Calu3 (cell line): ENCODE measurements around the gene COX20. TPM values are rescaled to one million over a fixed set of nuclear protein-coding genes. Genes with fewer than 3 reads are reported as not detected.

Source experiments
- BruUV-seq: library from RNA; stranded (reverse); fragments of 400-500 nt; replicated peaks from 2 replicates; lab custom pipeline; 2021; lab: Mats Ljungman, UMichigan
- CTCF ChIA-PET: fragments of 300-600 bp; sonication (Branson Sonifier 250); formaldehyde crosslinking; loops from one replicate; lab custom pipeline; 2022; ENCODE audit warnings: antibody characterized with exemption; lab: Charles Lee
- DNase-seq: peaks from one replicate; pipeline ENCODE4 v3.0.0; 2022
- H3K27ac Mint-ChIP-seq: one replicate; pipeline ENCODE4 v1.8.0; 2022; ENCODE audit warnings: mixed read lengths; ENCODE audit not compliant: unreplicated experiment
- H3K27me3 Mint-ChIP-seq: one replicate; pipeline ENCODE4 v1.8.0; 2022; ENCODE audit warnings: mixed read lengths; ENCODE audit not compliant: unreplicated experiment
- H3K36me3 Mint-ChIP-seq: one replicate; pipeline ENCODE4 v1.8.0; 2022; ENCODE audit warnings: mild to moderate bottlenecking, moderate library complexity, mixed read lengths; ENCODE audit not compliant: insufficient read depth, unreplicated experiment
- H3K4me1 Mint-ChIP-seq: one replicate; pipeline ENCODE4 v1.8.0; 2022; ENCODE audit warnings: mild to moderate bottlenecking, low read depth, mixed read lengths; ENCODE audit not compliant: unreplicated experiment
- H3K4me3 Mint-ChIP-seq: one replicate; pipeline ENCODE4 v1.8.0; 2022; ENCODE audit warnings: mild to moderate bottlenecking, low read depth, moderate library complexity, mixed read lengths; ENCODE audit not compliant: unreplicated experiment
- H3K9me3 Mint-ChIP-seq: one replicate; pipeline ENCODE4 v1.8.0; 2022; ENCODE audit warnings: low read depth, mixed read lengths; ENCODE audit not compliant: unreplicated experiment
- CTCF ChIP-seq: fragments of 200-600 bp; IDR thresholded peaks from one replicate; pipeline ENCODE4 v1.8.0; 2022; ENCODE audit warnings: antibody characterized with exemption; ENCODE audit not compliant: unreplicated experiment
- intact Hi-C: fragments of 100-400 bp; cut with micrococcal nuclease; formaldehyde crosslinking; loops from one replicate; pipeline ENCODE4 v1.10.0; 2022; ENCODE audit not compliant: unreplicated experiment
- total RNA-seq: library from RNA; stranded (reverse); gene quantifications from 2 replicates; pipeline ENCODE4 v1.2.3, GENCODE V29; 2022

COX20 gene
- total RNA-seq, 1 experiment from 2014 or later, result 32.8 TPM

GRCh38 chr1:244813327-244813726 lies 22.1 kb upstream of the COX20 start:
- Mint-ChIP-seq H3K4me3 (no peak overlapping the region), H3K27ac (no peak overlapping the region), H3K36me3 (no peaks in the 10 kb centered on the region), H3K27me3 (peaks cover 10% of the 10 kb centered on the region), H3K4me1 (no peaks in the 10 kb centered on the region), H3K9me3 (no peaks in the 10 kb centered on the region)
- CTCF ChIA-PET, result interaction anchor here (0.7 kb wide), 2 partner anchors 139 to 200 kb away, joined by 3 read pairs; no protein-coding TSS in a partner anchor
- DNase-seq, result no peak
- TF ChIP-seq CTCF, result no peak
- BruUV-seq, result no TSS peak
- intact Hi-C loops, result no loop called here

- Mint-ChIP-seq H3K9me3 (no peaks in the 10 kb centered on the region), H3K27ac (no peak overlapping the region), H3K4me1 (no peaks in the 10 kb centered on the region), H3K36me3 (no peaks in the 10 kb centered on the region), H3K4me3 (no peak overlapping the region), H3K27me3 (peaks cover 10% of the 10 kb centered on the region)
- TF ChIP-seq CTCF, result no peak
- CTCF ChIA-PET, result no interaction called here
- BruUV-seq, result no TSS peak
- DNase-seq, result no peak
- intact Hi-C loops, result no loop called here
These were observed 19.8 kb upstream of the COX20 start for GRCh38 chr1:244815600-244816099.

- intact Hi-C loops, result no loop called here
- CTCF ChIA-PET, result interaction anchor here (0.6 kb wide), 1 partner anchor 14 kb away, joined by 4 read pairs; no protein-coding TSS in a partner anchor
- Mint-ChIP-seq H3K4me1 (no peaks in the 10 kb centered on the region), H3K9me3 (no peaks in the 10 kb centered on the region), H3K36me3 (no peaks in the 10 kb centered on the region), H3K27me3 (peaks cover 10% of the 10 kb centered on the region), H3K4me3 (no peak overlapping the region), H3K27ac (no peak overlapping the region)
- TF ChIP-seq CTCF, result no peak
- DNase-seq, result no peak
- BruUV-seq, result no TSS peak
These were observed 18.0 kb upstream of the COX20 start for GRCh38 chr1:244817415-244817894.

- Mint-ChIP-seq H3K4me1 (no peaks in the 10 kb centered on the region), H3K9me3 (no peaks in the 10 kb centered on the region), H3K36me3 (no peaks in the 10 kb centered on the region), H3K27me3 (no peaks in the 10 kb centered on the region), H3K4me3 (no peak overlapping the region), H3K27ac (no peak overlapping the region)
- BruUV-seq, result no TSS peak
- no peak for DNase-seq
- no peak for TF ChIP-seq CTCF
- CTCF ChIA-PET, result interaction anchor here (0.6 kb wide), 1 partner anchor 166 kb away, joined by 7 read pairs; no protein-coding TSS in a partner anchor
- intact Hi-C loops, result no loop called here
These were observed 15.3 kb upstream of the COX20 start for GRCh38 chr1:244820131-244820530.
